ENCODE measurements around the gene PYM1. TPM values are rescaled to one million over a fixed set of nuclear protein-coding genes. Genes with fewer than 3 reads are reported as not detected.

PYM1 gene
- total RNA-seq, 2 experiments from 2014 or later: 51.6 to 52.2 TPM

- Mint-ChIP-seq H3K36me3 (ENCODE audit: low read depth) (peaks cover 25% of the 10 kb centered on the region), H3K4me1 (ENCODE audit: low read depth) (peaks cover 32% of the 10 kb centered on the region), H3K4me3 (peak within 1 kb of the TSS; percentile 97), H3K27ac (peak within 1 kb of the TSS; percentile 91), H3K9me3 (ENCODE audit: insufficient read depth) (no peaks in the 10 kb centered on the region), H3K27me3 (ENCODE audit: low read depth) (no peaks in the 10 kb centered on the region)
- DNase-seq (no peak), ATAC-seq (no peak)
- POLR2A ChIA-PET: interaction anchor here (1.0 kb wide), 1 partner anchor 10 kb away, joined by 3 read pairs; no protein-coding TSS in a partner anchor
- CTCF ChIA-PET: no interaction called here
Measured at GRCh38 chr12:55965941-55966407, 38.3 kb upstream of the PYM1 start, which contains the start of gene PMEL. Gene PMEL (minus strand): TSS chr12:55966042. CDS start chr12:55966011, 31 bp downstream.

GRCh38 chr12:55965240-55965639 is 37.5 kb upstream of the PYM1 start:
- Mint-ChIP-seq H3K4me3 (no peak overlapping the region), H3K27me3 (ENCODE audit: low read depth) (no peaks in the 10 kb centered on the region), H3K36me3 (ENCODE audit: low read depth) (peaks cover 18% of the 10 kb centered on the region), H3K9me3 (ENCODE audit: insufficient read depth) (no peaks in the 10 kb centered on the region), H3K27ac (no peak overlapping the region), H3K4me1 (ENCODE audit: low read depth) (peaks cover 30% of the 10 kb centered on the region)
- CTCF ChIA-PET: no interaction called here
- DNase-seq (no peak), ATAC-seq (no peak)
- POLR2A ChIA-PET: interaction anchor here (1.1 kb wide), 1 partner anchor 13 kb away, joined by 3 read pairs; no protein-coding TSS in a partner anchor

GRCh38 chr12:55963760-55964159 is 36.1 kb upstream of the PYM1 start:
- DNase-seq: no peak
- no peaks in the 10 kb centered on the region for H3K9me3 Mint-ChIP-seq (ENCODE audit: insufficient read depth)
- H3K27ac Mint-ChIP-seq: no peak overlapping the region
- no peak overlapping the region for H3K4me3 Mint-ChIP-seq
- ChIA-PET POLR2A (no interaction called here), CTCF (no interaction called here)
- H3K36me3 Mint-ChIP-seq (ENCODE audit: low read depth): peaks cover 12% of the 10 kb centered on the region
- H3K27me3 Mint-ChIP-seq (ENCODE audit: low read depth): no peaks in the 10 kb centered on the region
- ATAC-seq: no peak
- H3K4me1 Mint-ChIP-seq (ENCODE audit: low read depth): peaks cover 23% of the 10 kb centered on the region

- CTCF ChIA-PET: interaction anchor here (0.7 to 2.1 kb wide), 8 partner anchors 11 to 219 kb away, joined by 3 to 8 read pairs (median 4); no protein-coding TSS in a partner anchor
- POLR2A ChIA-PET: interaction anchor here (0.7 to 5.3 kb wide), 7 partner anchors 10 to 163 kb away, joined by 3 to 20 read pairs (median 3); partner anchors contain the start of gene RAB5B
- peak overlapping the region; percentile 29 for H3K27ac Mint-ChIP-seq
Measured at GRCh38 chr12:55957106-55957859, 29.6 kb upstream of the PYM1 start.

GRCh38 chr12:55955800-55956508 is 28.3 kb upstream of the PYM1 start:
- no peak overlapping the region for H3K4me3 Mint-ChIP-seq
- ChIA-PET POLR2A (interaction anchor here (0.7 to 5.3 kb wide), 9 partner anchors 8 to 138 kb away, joined by 3 to 20 read pairs (median 4); partner anchors contain the start of genes ORMDL2, PMEL, RAB5B and SARNP), CTCF (interaction anchor here (0.7 to 2.0 kb wide), 15 partner anchors 11 to 217 kb away, joined by 3 to 7 read pairs (median 5); partner anchors contain the start of gene RAB5B)
- H3K27ac Mint-ChIP-seq: peak overlapping the region; percentile 41
- H3K4me1 Mint-ChIP-seq (ENCODE audit: low read depth): peaks cover 2% of the 10 kb centered on the region
- peaks cover 47% of the 10 kb centered on the region for H3K36me3 Mint-ChIP-seq (ENCODE audit: low read depth)
- H3K27me3 Mint-ChIP-seq (ENCODE audit: low read depth): no peaks in the 10 kb centered on the region
- DNase-seq (peak; percentile 63), ATAC-seq (peak; percentile 78)
- H3K9me3 Mint-ChIP-seq (ENCODE audit: insufficient read depth): no peaks in the 10 kb centered on the region

More at GRCh38 chr12:55957106-55957859, 29.6 kb upstream of the PYM1 start:
- Mint-ChIP-seq H3K27me3 (ENCODE audit: low read depth) (no peaks in the 10 kb centered on the region), H3K9me3 (ENCODE audit: insufficient read depth) (no peaks in the 10 kb centered on the region), H3K4me1 (ENCODE audit: low read depth) (peaks cover 2% of the 10 kb centered on the region), H3K4me3 (no peak overlapping the region), H3K36me3 (ENCODE audit: low read depth) (peaks cover 34% of the 10 kb centered on the region)
- DNase-seq (no peak), ATAC-seq (no peak)

- CTCF ChIA-PET: interaction anchor here (0.8 to 2.0 kb wide), 12 partner anchors 10 to 86 kb away, joined by 3 to 7 read pairs (median 5); partner anchors contain the start of gene RAB5B
- ATAC-seq (no peak), DNase-seq (no peak)
- Mint-ChIP-seq H3K27ac (peak overlapping the region; percentile 39), H3K4me3 (no peak overlapping the region), H3K27me3 (ENCODE audit: low read depth) (no peaks in the 10 kb centered on the region), H3K36me3 (ENCODE audit: low read depth) (peaks cover 47% of the 10 kb centered on the region), H3K9me3 (ENCODE audit: insufficient read depth) (no peaks in the 10 kb centered on the region), H3K4me1 (ENCODE audit: low read depth) (peaks cover 2% of the 10 kb centered on the region)
- POLR2A ChIA-PET: interaction anchor here (0.7 to 5.3 kb wide), 9 partner anchors 9 to 137 kb away, joined by 3 to 20 read pairs (median 4); partner anchors contain the start of genes ORMDL2, PMEL, RAB5B and SARNP
Measured at GRCh38 chr12:55955344-55955743, 27.6 kb upstream of the PYM1 start.

- ChIA-PET POLR2A (interaction anchor here (0.9 to 14.0 kb wide), 5 partner anchors 8 to 18 kb away, joined by 3 to 139 read pairs (median 6); partner anchors contain the start of genes DGKA and PYM1), CTCF (no interaction called here)
- H3K36me3 Mint-ChIP-seq (ENCODE audit: low read depth): peaks cover 73% of the 10 kb centered on the region
- no peak overlapping the region for H3K4me3 Mint-ChIP-seq
- H3K4me1 Mint-ChIP-seq (ENCODE audit: low read depth): peaks cover 12% of the 10 kb centered on the region
- H3K9me3 Mint-ChIP-seq (ENCODE audit: insufficient read depth): no peaks in the 10 kb centered on the region
- DNase-seq (no peak), ATAC-seq (no peak)
- H3K27ac Mint-ChIP-seq: no peak overlapping the region
- H3K27me3 Mint-ChIP-seq (ENCODE audit: low read depth): no peaks in the 10 kb centered on the region
Measured at GRCh38 chr12:55946553-55946952, 18.9 kb upstream of the PYM1 start.

GRCh38 chr12:55942577-55943136 is 15.0 kb upstream of the PYM1 start:
- ATAC-seq (no peak), DNase-seq (no peak)
- ChIA-PET POLR2A (interaction anchor here (1.0 to 14.0 kb wide), 4 partner anchors 9 to 31 kb away, joined by 3 to 139 read pairs (median 4); partner anchors contain the start of genes DGKA, PYM1 and RAB5B), CTCF (interaction anchor here (0.7 to 5.2 kb wide), 6 partner anchors 12 to 205 kb away, joined by 3 to 42 read pairs (median 5); partner anchors contain the start of gene PYM1)
- no peak overlapping the region for H3K4me3 Mint-ChIP-seq
- peak overlapping the region; percentile 31 for H3K27ac Mint-ChIP-seq
- no peaks in the 10 kb centered on the region for H3K27me3 Mint-ChIP-seq (ENCODE audit: low read depth)
- H3K36me3 Mint-ChIP-seq (ENCODE audit: low read depth): peaks cover 94% of the 10 kb centered on the region
- peaks cover 45% of the 10 kb centered on the region for H3K4me1 Mint-ChIP-seq (ENCODE audit: low read depth)
- no peaks in the 10 kb centered on the region for H3K9me3 Mint-ChIP-seq (ENCODE audit: insufficient read depth)

- Mint-ChIP-seq H3K27ac (peak overlapping the region; percentile 19), H3K36me3 (ENCODE audit: low read depth) (peaks cover 95% of the 10 kb centered on the region), H3K27me3 (ENCODE audit: low read depth) (no peaks in the 10 kb centered on the region), H3K4me1 (ENCODE audit: low read depth) (peaks cover 51% of the 10 kb centered on the region), H3K4me3 (no peak overlapping the region), H3K9me3 (ENCODE audit: insufficient read depth) (no peaks in the 10 kb centered on the region)
- ChIA-PET POLR2A (interaction anchor here (1.0 to 14.0 kb wide), 4 partner anchors 9 to 32 kb away, joined by 3 to 139 read pairs (median 4); partner anchors contain the start of genes DGKA, PYM1 and RAB5B), CTCF (interaction anchor here (0.7 to 5.2 kb wide), 6 partner anchors 12 to 204 kb away, joined by 3 to 42 read pairs (median 5); partner anchors contain the start of gene PYM1)
- ATAC-seq (no peak), DNase-seq (no peak)
Measured at GRCh38 chr12:55942055-55942454, 14.4 kb upstream of the PYM1 start.

- CTCF ChIA-PET: interaction anchor here (0.6 to 5.2 kb wide), 46 partner anchors 8 to 220 kb away, joined by 3 to 75 read pairs (median 4); partner anchors contain the start of genes DGKA, DNAJC14, ORMDL2 and PYM1
- peak; percentile 93 for ATAC-seq
- H3K4me3 Mint-ChIP-seq: no peak overlapping the region
Measured at GRCh38 chr12:55940065-55940732, 12.5 kb upstream of the PYM1 start.

More at GRCh38 chr12:55940065-55940732, 12.5 kb upstream of the PYM1 start:
- POLR2A ChIA-PET: interaction anchor here (1.0 to 14.0 kb wide), 7 partner anchors 12 to 202 kb away, joined by 3 to 139 read pairs (median 6); partner anchors contain the start of genes DGKA, DNAJC14, ORMDL2 and PYM1
- Mint-ChIP-seq H3K27me3 (ENCODE audit: low read depth) (no peaks in the 10 kb centered on the region), H3K4me1 (ENCODE audit: low read depth) (peaks cover 67% of the 10 kb centered on the region), H3K36me3 (ENCODE audit: low read depth) (peaks cover 96% of the 10 kb centered on the region), H3K9me3 (ENCODE audit: insufficient read depth) (no peaks in the 10 kb centered on the region), H3K27ac (peak overlapping the region; percentile 69)
- DNase-seq: peak; percentile 90

Measured in activated CD8-positive, alpha-beta T cell treated with anti-CD3 and anti-CD28 coated beads, Interleukin-2, amount 10 ng/mL, durations not matched to agents 7 days and 5 days (primary cell).